Measurements from ENCODE around the gene VKORC1. TPM values are rescaled to one million over a fixed set of nuclear protein-coding genes. Genes with fewer than 3 reads are reported as not detected.

The VKORC1 gene
- total RNA-seq, 2 experiments from 2014 or later = 55.5 to 59.3 TPM

DNA sequence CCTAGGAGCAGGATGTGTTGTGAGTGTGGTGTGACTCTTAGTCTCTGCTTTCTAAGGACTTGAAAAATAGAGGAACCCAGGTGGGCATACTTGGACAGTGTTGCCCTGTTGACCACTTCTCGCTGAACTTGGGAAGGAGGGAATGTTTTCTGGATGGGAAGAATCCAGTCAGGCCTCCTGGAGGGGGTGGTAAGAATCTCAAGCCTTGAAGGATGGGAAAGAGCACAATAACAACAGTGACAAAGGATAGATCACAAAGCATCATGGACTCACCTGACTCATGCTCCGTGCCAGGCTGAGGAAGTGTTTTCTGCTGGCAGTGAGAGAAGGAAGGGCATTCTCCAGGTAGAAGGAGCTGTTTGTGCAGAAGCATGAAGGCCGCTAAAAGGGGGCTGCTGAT lies 31.2 kb upstream of the VKORC1 start:
- Mint-ChIP-seq H3K9me3 (no peaks in the 10 kb centered on the region), H3K4me3 (no peak overlapping the region), H3K27ac (no peak overlapping the region), H3K27me3 (no peaks in the 10 kb centered on the region), H3K4me1 (peaks cover 9% of the 10 kb centered on the region), H3K36me3 (ENCODE audit: low read depth) (peaks cover 21% of the 10 kb centered on the region)
- CTCF ChIA-PET = interaction anchor here (8.2 kb wide), 1 partner anchor 17 kb away, joined by 47 read pairs; no protein-coding TSS in a partner anchor
- no peak for DNase-seq
- POLR2A ChIA-PET = no interaction called here

DNA sequence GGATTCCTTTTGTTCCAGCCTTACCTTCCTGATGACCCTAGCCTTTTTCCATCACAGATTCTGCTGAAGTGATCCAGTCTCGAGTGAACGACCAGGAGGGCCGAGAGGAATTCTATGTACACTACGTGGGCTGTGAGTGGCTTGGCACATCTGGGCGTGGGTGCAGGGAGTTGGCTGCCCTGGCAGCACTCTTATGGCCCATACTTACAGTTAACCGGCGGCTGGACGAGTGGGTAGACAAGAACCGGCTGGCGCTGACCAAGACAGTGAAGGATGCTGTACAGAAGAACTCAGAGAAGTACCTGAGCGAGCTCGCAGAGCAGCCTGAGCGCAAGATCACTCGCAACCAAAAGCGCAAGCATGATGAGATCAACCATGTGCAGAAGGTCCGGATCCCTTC lies 25.5 kb upstream of the VKORC1 start:
- no peak for DNase-seq
- ChIA-PET POLR2A (no interaction called here), CTCF (interaction anchor here (3.1 kb wide), 1 partner anchor 22 kb away, joined by 23 read pairs; no protein-coding TSS in a partner anchor)
- no peak overlapping the region for H3K27ac Mint-ChIP-seq
- no peak overlapping the region for H3K4me3 Mint-ChIP-seq
- H3K9me3 Mint-ChIP-seq = no peaks in the 10 kb centered on the region
- peaks cover 22% of the 10 kb centered on the region for H3K36me3 Mint-ChIP-seq (ENCODE audit: low read depth)
- H3K4me1 Mint-ChIP-seq = peaks cover 22% of the 10 kb centered on the region
- H3K27me3 Mint-ChIP-seq = no peaks in the 10 kb centered on the region

DNA sequence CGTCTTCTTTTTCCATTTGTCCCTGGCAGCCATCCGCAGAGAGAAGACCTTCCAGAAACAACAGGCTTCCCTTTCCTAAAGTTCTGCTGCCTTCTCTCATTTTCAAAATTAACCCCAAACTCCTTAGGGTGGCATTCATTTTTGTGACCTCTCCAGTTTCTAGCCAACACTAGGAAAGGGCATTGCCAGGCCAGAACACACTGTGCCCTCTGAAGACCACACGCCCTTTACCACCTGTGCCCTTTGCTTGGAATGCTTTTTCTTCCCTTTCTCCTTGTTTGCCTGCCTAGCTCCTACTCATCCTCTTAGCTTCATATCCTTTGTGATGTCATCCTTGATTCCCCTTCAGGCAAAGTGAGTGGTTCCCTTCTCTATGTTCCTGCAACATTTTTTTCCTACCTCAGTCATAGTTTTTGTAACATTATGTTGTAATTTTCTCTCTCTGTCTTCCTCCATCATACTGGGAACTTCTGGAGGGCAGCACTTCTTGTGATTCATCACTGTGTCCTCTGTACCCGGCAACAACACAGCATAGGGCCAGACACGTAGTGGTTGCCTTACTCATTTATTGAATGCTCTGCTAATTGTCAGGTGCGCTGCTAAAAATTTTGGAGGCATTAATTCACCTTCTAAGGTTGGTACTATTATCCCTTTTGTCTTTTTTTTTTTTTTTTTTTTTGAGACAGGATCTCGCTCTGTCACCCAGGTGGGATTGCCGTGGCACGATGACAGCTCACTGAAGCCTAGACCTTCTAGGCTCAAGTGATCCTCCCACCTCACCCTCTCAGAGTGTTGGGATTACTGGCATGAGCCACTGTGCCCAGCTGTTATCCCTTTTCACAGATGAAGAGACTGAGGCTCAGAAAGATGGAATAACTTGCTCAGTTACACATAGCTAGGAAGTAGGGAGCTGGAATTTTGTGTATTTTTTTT lies 23.9 kb upstream of the VKORC1 start:
- CTCF ChIA-PET = interaction anchor here (0.9 to 3.1 kb wide), 6 partner anchors 9 to 215 kb away, joined by 3 to 33 read pairs (median 4); no protein-coding TSS in a partner anchor
- no peak for DNase-seq
- Mint-ChIP-seq H3K4me3 (peak overlapping the region; percentile 80), H3K27me3 (no peaks in the 10 kb centered on the region), H3K36me3 (ENCODE audit: low read depth) (peaks cover 22% of the 10 kb centered on the region), H3K9me3 (no peaks in the 10 kb centered on the region), H3K4me1 (peaks cover 34% of the 10 kb centered on the region), H3K27ac (peak overlapping the region; percentile 93)
- POLR2A ChIA-PET = interaction anchor here (1.4 kb wide), 1 partner anchor 24 kb away, joined by 5 read pairs; no protein-coding TSS in a partner anchor

DNA sequence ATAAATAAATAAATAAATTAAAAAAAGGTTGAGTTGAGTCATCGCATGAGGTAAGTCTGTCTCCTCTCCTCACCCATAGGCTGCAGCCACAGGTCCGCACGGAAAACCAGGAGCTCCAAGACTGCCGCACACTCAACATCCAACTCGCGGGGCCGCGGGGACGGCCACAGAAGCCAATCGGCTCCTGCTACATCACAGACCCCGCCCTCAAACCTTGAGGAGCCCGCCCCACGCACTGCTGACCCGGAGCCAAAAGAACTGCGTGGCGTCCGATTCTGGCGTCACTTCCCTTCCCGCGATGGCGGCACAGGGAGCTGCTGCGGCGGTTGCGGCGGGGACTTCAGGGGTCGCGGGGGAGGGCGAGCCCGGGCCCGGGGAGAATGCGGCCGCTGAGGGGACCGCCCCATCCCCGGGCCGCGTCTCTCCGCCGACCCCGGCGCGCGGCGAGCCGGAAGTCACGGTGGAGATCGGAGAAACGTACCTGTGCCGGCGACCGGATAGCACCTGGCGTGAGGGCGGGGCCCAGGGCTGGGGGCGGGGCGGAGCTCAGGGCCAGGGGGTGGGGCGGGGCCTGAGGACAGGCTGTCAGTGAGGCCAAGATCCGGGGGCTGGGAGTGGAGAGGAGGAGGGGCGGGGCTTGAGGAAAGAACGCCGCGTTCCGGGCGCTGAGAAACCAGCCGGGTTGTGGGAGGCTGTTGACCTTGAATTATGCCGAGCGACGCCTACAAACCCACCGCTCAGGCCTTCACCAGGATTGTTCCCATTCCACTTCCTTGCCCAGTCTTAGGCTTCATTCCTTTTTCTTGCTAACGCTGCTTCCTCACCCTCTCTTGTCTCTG lies 23.0 kb upstream of the VKORC1 start, which contains the start of gene KAT8:
TSS of gene KAT8 (plus strand) at position 281 of the 839 bp plus-strand sequence. CDS start at position 299, 18 bp downstream.
- Mint-ChIP-seq H3K27me3 (no peaks in the 10 kb centered on the region), H3K27ac (peak within 1 kb of the TSS; percentile 93), H3K4me3 (peak within 1 kb of the TSS; percentile 80), H3K9me3 (no peaks in the 10 kb centered on the region), H3K4me1 (peaks cover 34% of the 10 kb centered on the region), H3K36me3 (ENCODE audit: low read depth) (peaks cover 22% of the 10 kb centered on the region)
- DNase-seq = peak; percentile 99
- POLR2A ChIA-PET = interaction anchor here (0.6 to 1.4 kb wide), 7 partner anchors 10 to 315 kb away, joined by 3 to 5 read pairs (median 3); partner anchors contain the start of genes BCKDK, FUS, ZNF646 and ZNF668
- CTCF ChIA-PET = interaction anchor here (0.5 to 3.1 kb wide), 16 partner anchors 10 to 325 kb away, joined by 3 to 33 read pairs (median 3); partner anchors contain the start of gene ZNF843

DNA sequence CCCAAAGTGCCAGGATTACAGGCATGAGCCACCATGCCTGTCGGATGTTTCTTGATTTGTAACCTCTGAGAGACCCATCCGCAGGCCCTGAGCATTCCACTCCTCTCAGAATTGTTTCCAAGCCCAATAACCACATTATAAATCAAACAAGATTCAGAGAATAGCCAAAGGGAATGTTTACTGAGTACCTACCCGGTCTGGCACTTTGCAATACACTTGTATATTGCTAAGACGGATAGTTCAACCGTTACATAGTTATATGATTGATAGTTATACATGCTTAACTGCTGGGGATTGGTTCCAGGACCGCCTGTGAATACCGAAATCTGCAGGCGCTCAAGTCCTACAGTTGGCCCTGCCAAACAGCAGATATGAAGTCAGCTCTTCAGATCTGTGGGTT lies 19.9 kb upstream of the VKORC1 start:
- ChIA-PET POLR2A (no interaction called here), CTCF (interaction anchor here (0.6 to 1.9 kb wide), 5 partner anchors 19 to 213 kb away, joined by 3 to 12 read pairs (median 3); partner anchors contain the start of genes ZNF646 and ZNF668)
- no peaks in the 10 kb centered on the region for H3K9me3 Mint-ChIP-seq
- H3K27me3 Mint-ChIP-seq = no peaks in the 10 kb centered on the region
- no peak overlapping the region for H3K27ac Mint-ChIP-seq
- peaks cover 46% of the 10 kb centered on the region for H3K4me1 Mint-ChIP-seq
- no peak overlapping the region for H3K4me3 Mint-ChIP-seq
- peaks cover 21% of the 10 kb centered on the region for H3K36me3 Mint-ChIP-seq (ENCODE audit: low read depth)
- no peak for DNase-seq

DNA sequence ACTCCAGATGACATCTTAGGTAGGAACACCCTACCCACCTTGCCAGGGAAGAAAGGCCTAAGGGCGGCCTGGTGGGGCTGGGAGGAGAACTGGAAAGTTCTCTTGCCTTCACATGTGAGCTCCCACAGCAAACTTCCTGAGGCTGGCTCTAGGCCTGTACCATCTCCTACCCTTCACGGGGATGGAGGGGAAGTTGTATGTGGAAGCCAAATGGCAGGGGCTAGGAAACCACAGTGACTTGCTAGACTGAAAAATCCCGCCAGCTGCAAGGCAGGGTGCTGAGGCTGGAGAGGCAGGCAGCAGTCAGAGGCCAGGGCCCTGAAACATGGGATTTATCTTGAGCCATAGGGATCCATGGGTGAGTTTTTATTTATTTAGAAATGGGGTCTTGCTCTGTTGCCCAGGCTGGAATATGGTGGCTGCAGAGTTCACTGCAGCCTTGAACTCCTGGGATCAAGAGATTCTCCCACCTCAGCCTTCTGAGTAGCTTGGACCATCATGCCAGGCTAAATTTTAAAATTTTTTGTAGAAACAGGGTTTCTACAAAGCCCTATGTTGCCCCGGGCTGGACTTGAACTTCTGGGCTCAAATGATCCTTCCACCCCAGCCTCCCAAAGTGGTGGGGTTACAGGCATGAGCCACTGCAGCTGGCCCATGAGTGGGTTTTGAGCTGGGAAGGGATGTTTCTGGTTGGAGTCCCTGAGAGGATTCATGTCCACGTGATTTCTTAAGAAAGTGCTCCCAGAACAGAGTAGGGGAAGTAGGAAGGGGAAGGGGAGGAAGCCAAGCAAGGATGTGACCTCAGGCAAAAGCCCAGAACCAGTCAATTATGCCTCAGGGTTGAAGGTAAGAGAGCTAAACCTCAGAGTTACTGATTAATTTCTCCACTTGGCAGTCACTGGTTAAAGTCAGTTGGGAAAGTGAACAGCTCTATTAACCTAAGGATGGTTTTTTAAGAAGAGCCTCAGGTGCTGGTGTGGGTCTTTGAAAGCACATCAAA lies 18.8 kb upstream of the VKORC1 start:
- Mint-ChIP-seq H3K36me3 (ENCODE audit: low read depth) (peaks cover 19% of the 10 kb centered on the region), H3K27ac (peak overlapping the region; percentile 25), H3K4me1 (peaks cover 42% of the 10 kb centered on the region), H3K9me3 (no peaks in the 10 kb centered on the region), H3K4me3 (no peak overlapping the region), H3K27me3 (no peaks in the 10 kb centered on the region)
- POLR2A ChIA-PET = no interaction called here
- no peak for DNase-seq
- CTCF ChIA-PET = interaction anchor here (0.6 to 2.4 kb wide), 7 partner anchors 12 to 210 kb away, joined by 3 to 12 read pairs (median 3); partner anchors contain the start of genes ZNF646 and ZNF668

DNA sequence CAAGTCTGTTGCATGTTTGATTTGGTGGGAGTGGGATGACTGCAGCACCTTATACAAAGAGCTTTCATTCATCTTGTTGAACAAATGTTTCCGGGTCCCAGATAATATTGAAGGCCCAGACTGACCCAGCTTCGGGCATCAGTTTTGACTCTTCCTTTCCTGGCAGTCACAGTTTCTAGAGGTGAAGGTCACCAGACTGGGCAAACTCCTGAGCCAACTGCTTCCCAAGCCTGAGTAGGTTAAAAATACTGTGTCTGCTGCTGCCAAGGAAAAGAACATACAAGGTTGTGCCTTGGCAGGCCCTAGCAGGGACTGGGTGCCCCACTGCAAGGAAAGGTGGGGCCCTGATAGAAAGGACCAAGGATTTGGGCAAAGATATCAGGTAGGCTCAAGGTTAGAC lies 18.1 kb upstream of the VKORC1 start:
- no peak for DNase-seq
- ChIA-PET CTCF (interaction anchor here (0.6 to 2.4 kb wide), 7 partner anchors 9 to 211 kb away, joined by 3 to 10 read pairs (median 4); partner anchors contain the start of genes ZNF646 and ZNF668), POLR2A (no interaction called here)
- H3K9me3 Mint-ChIP-seq = no peaks in the 10 kb centered on the region
- no peak overlapping the region for H3K4me3 Mint-ChIP-seq
- H3K4me1 Mint-ChIP-seq = peaks cover 41% of the 10 kb centered on the region
- no peaks in the 10 kb centered on the region for H3K27me3 Mint-ChIP-seq
- H3K36me3 Mint-ChIP-seq (ENCODE audit: low read depth) = peaks cover 19% of the 10 kb centered on the region
- no peak overlapping the region for H3K27ac Mint-ChIP-seq

DNA sequence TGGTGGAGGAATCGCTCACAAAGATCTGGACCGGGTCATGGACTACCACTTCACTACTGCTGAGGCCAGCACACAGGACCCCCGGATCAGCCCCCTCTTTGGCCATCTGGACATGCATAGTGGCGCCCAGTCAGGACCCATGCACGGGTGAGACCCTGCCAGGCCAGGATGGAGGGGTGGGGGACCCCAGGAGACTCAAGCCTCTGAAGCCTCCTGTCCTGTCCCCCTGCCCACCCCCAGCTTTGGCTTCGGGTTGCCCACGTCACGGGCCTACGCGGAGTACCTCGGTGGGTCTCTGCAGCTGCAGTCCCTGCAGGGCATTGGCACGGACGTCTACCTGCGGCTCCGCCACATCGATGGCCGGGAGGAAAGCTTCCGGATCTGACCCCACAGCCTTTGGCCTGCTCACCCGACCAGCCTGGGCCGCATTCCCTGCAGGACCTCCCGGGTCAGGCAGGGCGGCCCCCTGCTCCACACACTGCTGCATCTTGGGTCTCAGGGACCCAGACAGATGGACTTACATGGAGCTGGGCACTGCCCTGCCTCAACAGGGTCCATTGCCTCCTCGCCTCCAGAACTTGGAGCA lies 17.4 kb upstream of the VKORC1 start:
- H3K9me3 Mint-ChIP-seq = no peaks in the 10 kb centered on the region
- no peak overlapping the region for H3K4me3 Mint-ChIP-seq
- no peak overlapping the region for H3K27ac Mint-ChIP-seq
- peaks cover 44% of the 10 kb centered on the region for H3K4me1 Mint-ChIP-seq
- no peak for DNase-seq
- H3K36me3 Mint-ChIP-seq (ENCODE audit: low read depth) = peaks cover 19% of the 10 kb centered on the region
- H3K27me3 Mint-ChIP-seq = no peaks in the 10 kb centered on the region
- CTCF ChIA-PET = interaction anchor here (0.7 to 2.4 kb wide), 6 partner anchors 10 to 43 kb away, joined by 3 to 10 read pairs (median 4); no protein-coding TSS in a partner anchor
- POLR2A ChIA-PET = no interaction called here

DNA sequence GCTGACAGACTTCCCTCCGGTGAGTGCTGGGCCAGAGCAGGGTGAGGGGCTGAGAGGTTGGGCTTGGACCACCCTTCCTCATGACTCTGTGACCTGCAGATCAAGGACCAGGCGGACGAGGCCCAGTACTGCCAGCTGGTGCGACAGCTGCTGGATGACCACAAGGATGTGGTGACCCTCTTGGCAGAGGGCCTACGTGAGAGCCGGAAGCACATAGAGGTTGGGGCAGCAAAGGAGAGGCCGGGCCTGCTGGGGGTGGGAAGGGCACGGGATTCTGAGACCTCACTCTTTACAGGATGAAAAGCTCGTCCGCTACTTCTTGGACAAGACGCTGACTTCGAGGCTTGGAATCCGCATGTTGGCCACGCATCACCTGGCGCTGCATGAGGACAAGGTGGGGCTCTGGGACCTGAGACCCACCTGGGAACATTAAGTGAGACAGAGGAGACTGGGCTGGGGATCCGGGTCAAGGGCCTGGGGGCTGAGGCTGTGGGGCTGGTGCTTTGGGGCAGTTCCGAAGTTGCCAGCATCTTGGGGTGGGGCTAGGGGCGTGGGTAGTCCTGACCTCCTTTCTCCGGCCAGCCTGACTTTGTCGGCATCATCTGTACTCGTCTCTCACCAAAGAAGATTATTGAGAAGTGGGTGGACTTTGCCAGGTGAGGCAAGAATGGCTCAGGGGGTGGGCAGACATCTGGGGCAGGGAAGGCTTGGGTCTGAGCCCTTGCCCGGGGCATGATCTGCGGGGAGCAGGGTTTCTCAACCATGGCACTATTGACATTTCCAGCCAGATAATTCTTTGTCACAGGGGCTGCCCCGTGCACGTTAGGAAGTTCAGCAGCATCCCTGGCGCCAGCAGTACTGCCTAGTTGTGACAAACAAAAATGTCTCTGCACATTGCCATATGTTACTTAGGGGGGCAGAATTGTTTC lies 15.8 kb upstream of the VKORC1 start:
- H3K4me1 Mint-ChIP-seq = peaks cover 41% of the 10 kb centered on the region
- POLR2A ChIA-PET = no interaction called here
- H3K4me3 Mint-ChIP-seq = peak overlapping the region; percentile 75
- H3K27me3 Mint-ChIP-seq = no peaks in the 10 kb centered on the region
- H3K36me3 Mint-ChIP-seq (ENCODE audit: low read depth) = peaks cover 19% of the 10 kb centered on the region
- DNase-seq = no peak
- CTCF ChIA-PET = interaction anchor here (1.3 to 2.4 kb wide), 3 partner anchors 18 to 32 kb away, joined by 4 to 10 read pairs (median 7); no protein-coding TSS in a partner anchor
- H3K9me3 Mint-ChIP-seq = no peaks in the 10 kb centered on the region
- no peak overlapping the region for H3K27ac Mint-ChIP-seq

DNA sequence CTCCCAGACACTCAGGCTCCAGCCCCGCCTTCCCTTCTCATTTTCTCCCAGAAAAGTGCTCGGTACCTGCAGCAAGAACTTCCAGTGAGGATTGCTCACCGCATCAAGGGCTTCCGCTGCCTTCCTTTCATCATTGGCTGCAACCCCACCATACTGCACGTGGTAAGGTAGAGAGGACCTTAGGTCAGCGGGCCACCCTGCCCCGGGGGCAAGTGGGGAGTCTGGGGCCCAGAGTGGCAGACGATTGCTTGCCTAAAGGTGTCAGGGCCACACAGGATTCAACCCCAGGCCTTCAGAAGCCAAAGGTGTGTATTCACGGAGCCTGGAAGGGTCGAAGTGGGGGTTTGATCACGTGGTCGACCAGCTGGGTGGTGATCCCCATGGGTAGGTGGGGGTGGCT lies 15.0 kb upstream of the VKORC1 start:
- Mint-ChIP-seq H3K4me3 (peak overlapping the region; percentile 75), H3K4me1 (peaks cover 39% of the 10 kb centered on the region), H3K9me3 (no peaks in the 10 kb centered on the region), H3K27me3 (no peaks in the 10 kb centered on the region), H3K36me3 (ENCODE audit: low read depth) (peaks cover 19% of the 10 kb centered on the region), H3K27ac (peak overlapping the region; percentile 78)
- CTCF ChIA-PET = interaction anchor here (1.3 to 2.4 kb wide), 2 partner anchors 17 to 33 kb away, joined by 4 to 7 read pairs; no protein-coding TSS in a partner anchor
- no peak for DNase-seq
- POLR2A ChIA-PET = no interaction called here

All from activated CD4-positive, alpha-beta T cell treated with anti-CD3 and anti-CD28 coated beads, Interleukin-2, amount 10 ng/mL, durations not matched to agents 7 days and 5 days (primary cell).